T-helper 22 cell (primary cell): Measurements from ENCODE around the gene GVQW3.

Experiments
- DNase-seq: peaks from one replicate; pipeline ENCODE4 v3.0.0-alpha.2; 2020; ENCODE audit warnings: low read depth

The GVQW3 gene

DNA sequence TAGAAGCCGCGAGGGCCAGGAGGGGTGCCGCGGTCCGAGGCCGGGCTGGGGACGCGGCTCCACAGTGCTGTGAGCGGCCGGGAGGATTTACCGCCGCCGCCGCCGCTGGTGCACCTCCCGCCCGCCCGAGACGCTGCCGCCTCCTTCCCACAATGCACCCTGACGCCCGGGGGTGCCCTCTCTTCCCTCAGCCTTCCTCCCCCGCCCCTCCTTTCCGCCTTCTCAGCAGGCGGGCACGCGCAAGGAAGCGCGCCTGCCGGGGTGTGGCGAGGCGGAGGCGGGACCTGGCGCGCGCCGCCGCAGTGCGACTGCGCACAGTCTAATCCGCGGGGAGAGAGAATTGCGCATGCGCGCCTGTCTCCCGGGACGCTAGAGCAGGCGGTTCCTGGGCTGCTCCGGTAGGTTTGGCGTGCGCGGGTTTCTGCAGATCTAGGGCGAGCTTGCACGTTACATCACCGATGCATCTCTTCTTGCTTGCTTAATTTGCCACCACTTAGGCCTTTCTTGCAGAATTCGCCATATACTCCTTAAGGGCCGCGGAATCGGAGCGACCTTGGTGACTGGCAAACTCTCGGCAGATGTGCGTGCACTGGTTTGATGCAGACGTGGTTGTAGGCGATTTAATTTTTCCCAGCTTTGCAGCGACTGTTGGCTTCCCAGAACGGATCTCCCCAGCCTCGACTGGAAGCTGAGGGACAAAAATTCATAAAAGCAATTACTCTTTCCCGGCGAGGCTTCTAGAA, at the start of gene GVQW3, which contains the start of gene THAP12:
Gene GVQW3, plus strand, starts transcription at position 347 of the 743 bp plus-strand sequence. CDS start 506 bp downstream, outside the sequence.
Gene THAP12, minus strand, starts transcription at position 156 of the 743 bp plus-strand sequence. CDS start 296 bp downstream, outside the sequence.
- DNase-seq, result peak; percentile 96

DNA sequence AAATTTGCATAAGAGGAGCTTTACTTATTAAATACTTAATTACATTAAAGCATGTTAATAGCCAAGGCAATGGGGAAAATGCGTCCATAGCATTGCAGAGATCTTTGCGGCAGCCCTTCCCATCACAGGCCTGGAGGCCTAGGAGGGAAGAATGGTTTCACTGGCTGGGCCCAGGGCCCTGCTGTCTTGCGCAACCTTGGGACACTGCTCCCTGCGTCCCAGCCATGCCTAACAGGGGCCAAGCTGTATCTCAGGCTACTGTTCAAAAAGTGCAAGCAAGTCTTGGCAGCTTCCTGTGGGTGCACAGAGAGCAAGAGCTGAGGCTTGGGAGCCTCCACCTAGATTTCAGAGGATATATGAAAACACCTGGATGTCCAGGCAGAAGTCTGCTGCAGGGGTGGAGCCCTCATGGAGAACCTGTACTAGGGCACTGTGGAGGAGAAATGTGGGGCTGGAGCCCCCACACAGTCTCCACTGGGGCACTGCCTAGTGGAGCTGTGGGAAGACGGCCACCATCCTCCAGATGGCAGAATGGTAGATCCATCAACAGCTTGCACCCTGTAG, 46.2 kb upstream of the GVQW3 start:
- DNase-seq, result no peak

GRCh38 chr11:76335842-76336241, 45.3 kb upstream of the GVQW3 start:
- DNase-seq, result no peak

DNA sequence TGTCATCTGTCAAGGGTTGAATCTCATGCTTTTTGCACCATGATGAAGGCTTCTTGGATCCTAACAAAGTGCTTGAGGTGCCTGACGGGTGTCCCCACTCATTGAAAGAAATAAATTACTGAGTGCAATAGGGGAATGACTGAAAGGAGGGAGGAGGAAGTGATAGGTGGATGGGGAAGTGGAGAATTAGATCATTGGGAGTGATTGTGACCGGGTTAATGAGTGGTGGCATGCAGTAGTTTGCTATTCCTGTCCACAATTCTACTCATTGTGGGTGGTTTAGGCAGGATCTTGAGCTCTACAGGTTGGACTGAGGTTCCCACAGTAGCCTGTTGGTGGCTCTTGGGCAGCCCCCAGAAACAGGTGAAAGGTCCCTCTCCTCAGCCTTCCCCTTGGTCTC, 44.5 kb upstream of the GVQW3 start:
- DNase-seq, result no peak

DNA sequence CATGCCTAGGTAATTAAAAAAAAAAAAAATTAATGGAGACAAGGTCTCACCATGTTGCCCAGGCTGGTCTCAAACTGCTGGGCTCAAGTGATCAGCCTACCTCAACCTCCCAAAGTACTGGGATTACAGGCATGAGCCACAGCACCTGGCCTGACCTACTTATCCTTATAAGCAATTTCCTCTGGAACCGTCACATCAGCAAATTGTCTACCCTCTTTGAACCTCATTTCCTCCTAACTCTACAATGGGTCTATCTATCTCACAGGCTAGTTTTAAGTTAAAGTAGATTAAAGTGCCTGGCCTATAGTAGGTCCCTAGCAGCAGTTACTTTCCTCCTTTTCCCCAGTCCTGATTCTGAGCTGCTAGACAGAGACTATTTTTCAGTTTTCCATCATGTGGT, 43.7 kb upstream of the GVQW3 start:
- DNase-seq, result no peak

DNA sequence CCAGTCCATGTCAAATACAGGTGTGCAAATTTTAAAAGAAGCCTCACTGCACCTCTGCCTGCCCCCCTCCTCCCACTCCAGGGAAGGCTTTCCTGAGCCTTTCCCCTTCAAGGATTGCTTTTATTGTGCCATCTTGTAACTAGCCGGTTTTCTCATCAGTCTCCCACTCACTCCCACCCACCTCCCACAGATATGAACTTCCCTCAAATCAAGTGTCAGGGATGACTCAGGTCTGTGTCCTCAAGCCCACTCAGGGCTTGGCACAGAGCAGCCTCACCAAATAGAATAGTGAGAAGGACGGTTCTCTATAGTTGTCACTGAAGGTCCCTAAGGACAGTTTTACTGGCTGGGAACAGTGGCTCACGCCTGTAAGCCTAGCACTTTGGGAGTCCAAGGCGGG, 43.2 kb upstream of the GVQW3 start:
- DNase-seq, result no peak

- no peak for DNase-seq
These were observed 41.9 kb upstream of the GVQW3 start for GRCh38 chr11:76339221-76339620.

- no peak for DNase-seq
These were observed 33.7 kb upstream of the GVQW3 start for GRCh38 chr11:76347466-76347865.

DNA sequence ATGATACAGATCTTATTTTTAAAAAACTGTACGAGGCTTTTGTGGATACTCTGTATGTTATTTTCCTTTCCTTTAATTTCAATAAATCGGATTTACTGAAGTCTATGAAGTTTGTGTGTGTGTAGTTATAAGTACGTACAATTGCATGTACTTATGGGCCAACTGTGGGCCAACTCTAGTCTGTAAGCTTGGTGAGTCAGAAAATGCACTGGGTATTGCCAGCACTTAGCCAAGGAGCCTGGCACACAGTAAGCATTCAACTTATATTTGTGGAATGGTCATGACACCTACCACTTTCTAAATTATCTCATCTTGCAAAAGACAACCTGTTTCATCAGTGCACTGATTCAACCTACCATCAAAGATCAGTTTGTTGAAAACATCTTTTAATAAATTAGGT, 32.8 kb upstream of the GVQW3 start:
- no peak for DNase-seq

DNA sequence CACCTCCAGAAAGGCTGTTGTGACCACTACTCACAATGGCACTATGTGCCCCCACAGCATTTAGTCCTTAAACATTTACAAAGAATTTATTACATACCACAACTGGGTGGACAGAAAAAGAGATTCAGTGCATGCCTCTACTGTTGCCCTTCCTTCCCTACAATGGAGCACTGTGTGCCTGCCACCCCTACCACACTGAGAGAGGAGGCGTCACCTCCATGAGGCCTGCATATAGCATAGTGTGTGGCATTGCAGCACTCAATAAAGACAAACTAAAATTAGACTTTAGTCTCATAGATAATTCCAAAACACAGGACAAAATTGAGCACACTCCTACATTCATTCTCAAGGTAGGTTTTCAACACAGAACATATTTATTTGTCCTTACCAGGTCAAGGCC, 26.0 kb upstream of the GVQW3 start:
- no peak for DNase-seq

DNA sequence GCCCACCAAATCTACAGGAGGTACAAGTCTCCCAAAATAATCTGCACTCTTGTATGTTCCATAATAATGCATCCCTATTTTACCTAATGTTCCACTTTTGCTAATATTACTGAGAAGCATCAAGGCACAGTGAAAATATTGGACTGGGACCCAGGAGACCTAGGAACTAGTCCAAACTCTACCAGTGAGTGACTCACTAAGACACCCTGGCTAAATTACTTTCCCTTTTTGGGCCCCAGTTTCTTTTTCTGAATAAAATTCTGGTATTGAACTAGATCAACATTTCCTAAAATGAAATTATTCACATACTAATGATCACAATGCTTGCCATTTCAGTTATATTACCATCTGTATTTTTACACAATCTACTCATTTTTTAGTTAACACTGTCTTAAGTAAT, 19.7 kb upstream of the GVQW3 start:
- no peak for DNase-seq

- no peak for DNase-seq
These were observed 19.3 kb upstream of the GVQW3 start for GRCh38 chr11:76361776-76362175.

DNA sequence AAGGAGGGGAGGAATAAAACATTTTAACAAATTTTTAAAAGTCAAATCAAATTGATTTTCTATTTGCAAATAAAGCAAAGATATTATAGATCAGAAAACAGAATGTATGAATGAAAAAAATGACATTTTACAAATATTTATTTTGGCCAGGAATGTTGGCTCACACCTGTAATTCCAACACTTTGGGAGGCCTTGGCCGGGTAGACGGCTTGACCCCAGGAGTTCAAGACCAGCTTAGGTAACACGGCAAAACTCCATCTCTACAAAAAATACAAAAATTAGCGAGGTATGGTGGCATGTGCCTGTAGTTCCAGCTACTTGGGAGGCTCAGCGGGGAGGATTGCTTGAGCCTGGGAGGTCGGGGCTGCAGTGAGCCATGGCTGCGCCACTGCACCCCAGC, 18.4 kb upstream of the GVQW3 start:
- no peak for DNase-seq

DNA sequence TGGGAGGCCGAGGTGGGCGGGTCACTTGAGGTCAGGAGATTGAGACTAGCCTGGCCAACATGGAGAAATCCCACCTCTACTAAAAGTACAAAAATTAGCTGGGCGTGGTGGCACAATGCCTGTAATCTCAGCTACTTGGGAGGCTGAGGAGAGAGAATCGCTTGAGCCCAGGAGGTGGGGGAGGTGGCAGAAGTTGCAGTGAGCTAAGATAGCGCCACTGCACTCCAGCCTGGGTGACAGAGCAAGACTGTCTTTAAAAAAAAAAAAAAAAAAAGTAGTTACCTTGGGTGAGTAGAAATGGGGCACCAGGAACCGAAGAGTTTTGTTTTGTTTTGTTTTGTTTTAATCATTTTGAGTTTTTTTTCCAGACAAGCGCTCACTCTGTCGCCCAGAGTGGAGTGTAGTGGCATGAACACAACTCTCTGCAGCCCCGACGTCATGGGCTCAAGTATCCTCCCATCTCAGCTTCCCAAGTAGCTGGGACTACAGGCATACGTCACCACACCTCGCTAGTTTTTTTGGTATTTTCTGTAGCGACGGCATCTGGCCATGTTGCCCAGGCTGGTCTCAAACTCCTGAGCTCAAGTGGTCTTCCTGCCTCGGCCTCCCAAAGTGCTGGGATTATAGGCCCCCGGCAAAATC, 16.0 kb upstream of the GVQW3 start:
- no peak for DNase-seq

DNA sequence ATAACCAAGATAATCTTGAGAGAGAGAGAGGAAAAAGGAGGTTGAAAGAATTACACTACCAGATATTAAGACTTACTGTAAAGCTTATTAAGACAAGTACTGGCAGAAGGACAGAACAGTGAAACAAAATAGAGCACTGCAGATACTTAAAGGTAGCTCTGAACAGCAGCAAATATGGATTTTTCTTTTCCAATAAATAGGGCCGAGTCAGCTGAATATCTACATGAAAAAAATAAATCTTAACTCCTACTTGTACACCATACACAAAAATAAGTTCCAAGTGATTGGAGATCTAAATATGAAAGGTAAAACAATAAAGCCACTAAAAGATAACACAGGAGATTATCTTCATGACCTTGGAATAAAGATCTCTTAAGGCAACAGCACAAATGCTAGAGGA, 12.6 kb upstream of the GVQW3 start:
- DNase-seq, result no peak

DNA sequence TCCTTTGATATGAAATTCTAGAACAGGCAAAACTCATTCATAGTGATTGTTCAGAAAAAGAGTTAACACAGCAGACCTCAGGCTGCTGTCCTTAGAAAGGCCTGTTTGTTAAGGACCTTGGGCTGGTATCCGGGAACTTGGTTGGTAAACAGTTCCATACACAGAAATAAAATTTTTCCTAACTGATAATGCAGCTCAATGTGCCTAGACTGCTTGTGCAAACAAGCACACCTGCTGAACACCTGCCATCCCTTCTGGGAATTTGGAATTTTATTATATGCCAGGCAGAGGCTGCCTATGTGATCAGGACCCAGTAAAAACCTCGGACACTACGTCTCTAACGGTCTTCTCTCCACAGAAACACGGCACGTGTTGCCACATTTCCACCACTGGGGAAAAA, 11.7 kb upstream of the GVQW3 start:
- no peak for DNase-seq

GRCh38 chr11:76371170-76371569, 10.0 kb upstream of the GVQW3 start:
- no peak for DNase-seq

- no peak for DNase-seq
These were observed 4.2 kb upstream of the GVQW3 start for GRCh38 chr11:76376746-76377558.

DNA sequence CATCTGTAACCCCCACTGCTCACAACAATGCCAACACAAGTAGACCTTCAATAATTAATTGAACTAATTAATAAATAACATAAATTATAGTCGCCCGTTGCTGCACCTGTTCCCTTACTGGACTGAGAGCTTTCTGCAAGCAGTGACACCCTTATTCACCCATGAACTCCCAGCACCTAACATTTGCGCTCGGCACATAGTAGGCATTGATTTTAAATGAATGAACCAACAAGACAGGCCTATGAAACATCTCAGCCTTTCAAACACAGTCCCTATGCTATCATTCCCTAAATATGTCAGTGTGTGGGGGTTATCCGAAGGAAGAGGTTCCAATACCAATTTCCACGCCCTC, 1.3 kb upstream of the GVQW3 start:
- no peak for DNase-seq

DNA sequence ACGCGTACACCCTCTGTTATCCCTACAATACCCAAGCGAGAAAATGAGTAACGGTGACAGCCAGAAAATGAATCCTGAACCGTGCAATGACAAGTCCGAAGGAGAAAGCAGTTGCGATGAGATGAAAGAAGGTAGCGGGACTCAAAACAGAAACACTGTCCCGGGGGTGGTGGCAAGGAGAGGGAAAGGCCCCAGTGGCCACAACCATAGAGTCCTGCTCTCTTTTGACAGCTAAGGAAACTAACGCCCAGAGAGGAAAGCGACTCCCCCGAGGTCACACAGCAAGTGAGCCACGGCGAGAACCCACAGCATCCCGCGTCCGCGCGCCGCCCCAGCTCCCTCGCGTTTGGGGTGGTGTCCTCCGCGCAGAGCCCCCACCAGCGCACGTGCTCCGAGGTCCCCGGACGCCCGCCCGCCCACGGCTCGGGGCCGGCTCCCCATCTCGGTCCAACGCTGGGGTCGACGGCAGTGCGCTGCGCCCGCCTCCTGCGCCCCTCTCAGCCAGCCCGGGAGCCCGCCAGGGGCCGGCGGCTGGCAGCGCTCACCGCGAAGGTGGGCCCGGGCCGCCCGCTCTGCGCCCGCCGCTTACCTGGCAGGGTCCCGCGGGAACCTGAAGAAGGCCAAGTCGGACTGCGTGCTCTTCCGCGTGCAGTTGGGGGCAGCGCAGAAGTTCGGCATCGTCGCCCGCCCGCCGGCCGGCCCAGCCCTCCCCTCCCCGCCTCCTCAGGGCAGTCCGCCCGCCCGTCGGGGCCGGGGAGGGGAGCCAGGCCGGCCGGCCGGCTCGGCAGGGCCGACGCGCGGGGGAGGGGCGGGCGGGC, 755 bp upstream of the GVQW3 start:
- peak; percentile 26 for DNase-seq

GRCh38 chr11:76382209-76382608, 1.1 kb downstream of the GVQW3 start:
- DNase-seq, result no peak

DNA sequence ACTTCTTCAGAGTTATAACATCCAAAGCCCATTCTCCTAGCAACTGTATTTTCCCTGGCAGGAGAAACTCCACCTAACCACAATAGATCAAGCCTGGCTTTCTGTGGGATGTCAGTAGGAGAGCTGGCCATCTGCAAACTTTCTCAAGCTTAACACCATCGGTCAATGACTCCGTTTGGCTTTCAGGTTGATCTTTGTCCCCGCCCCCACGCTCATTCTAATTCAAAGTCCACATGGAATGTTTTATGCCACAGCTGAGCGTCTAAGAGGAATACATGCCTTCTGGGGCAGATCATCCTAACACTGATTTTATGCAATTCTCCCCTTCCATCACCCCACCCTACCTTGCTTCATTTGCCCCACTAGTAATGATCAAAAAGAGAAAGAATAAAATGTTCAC, 4.8 kb downstream of the GVQW3 start:
- DNase-seq, result no peak
